Measurements from ENCODE around the gene C19orf81. TPM values are rescaled to one million over a fixed set of nuclear protein-coding genes. Genes with fewer than 3 reads are reported as not detected.
A peak's percentile ranks its signal among the peaks of the same experiment; 100 is the strongest.

Gene C19orf81
- total and polyA plus RNA-seq, 2 of the 8 experiments (the other 6 are each of a cell fraction or from before 2014, with no cell fraction given), result 11.7 to 13.0 TPM

DNA sequence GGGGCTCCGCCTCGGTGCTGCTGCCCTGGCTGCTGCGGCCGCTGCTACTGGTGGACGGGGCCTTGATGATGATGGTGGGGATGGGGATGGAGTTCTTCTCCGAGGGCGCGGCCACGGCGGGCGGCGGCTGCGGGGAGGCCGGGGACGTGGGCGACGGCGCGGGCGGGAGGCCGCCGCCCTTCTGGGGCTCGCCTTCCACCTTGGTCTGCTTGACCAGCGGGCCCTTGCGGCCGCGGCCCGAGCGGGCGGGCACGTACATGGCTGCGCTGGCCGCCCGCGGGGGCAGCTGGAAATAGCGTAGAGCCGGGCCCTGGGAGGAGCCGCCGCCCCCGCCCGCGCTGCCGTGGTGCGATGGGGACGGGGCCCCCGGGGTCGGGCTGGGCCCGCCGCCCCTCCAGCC lies 19.2 kb downstream of the C19orf81 start:
- ChIA-PET POLR2A (ENCODE audit: partially characterized antibody) (no interaction called here), CTCF (ENCODE audit: partially characterized antibody) (interaction anchor here (1.2 to 3.9 kb wide), 5 partner anchors 13 to 55 kb away, joined by 3 to 28 read pairs (median 10); partner anchors contain the start of gene CLEC11A)
- 26% methylated on average over 27 of the region's 49 CpGs; no CpG with 5 or more reads in 1 of the 2 experiments for whole genome bisulfite sequencing, 2 experiments (ENCODE audit: extremely low coverage in 1 of 2, insufficient coverage in 1 of 2, insufficient read length in 1 of 2, insufficient replicate concordance in 2 of 2, low coverage in 1 of 2, low lambda C conversion rate in 2 of 2, missing lambda C conversion rate in 1 of 2)

More for the DNA sequence above, 19.2 kb downstream of the C19orf81 start:
- peaks cover 27 to 46% (median 41%) of the 10 kb centered on the region in 4 experiments for H3K27me3 ChIP-seq (replicated peaks in 1 of 4; ENCODE audit: control insufficient read depth in 3 of 4, extremely low read depth in 1 of 4, insufficient read depth in 3 of 4, low read length in 3 of 4)
- H2AFZ ChIP-seq (ENCODE audit: low read length), result no peak overlapping the region
- H3K4me3 ChIP-seq (ENCODE audit: extremely low read depth in 1 of 4, insufficient read depth in 2 of 4, low read depth in 3 of 4, low read length in 4 of 4), result peak overlapping the region in 1 of 4 experiments; percentile 53; a peak in 4 of 8 replicates
- H2BK12ac ChIP-seq (ENCODE audit: low read depth, low read length), result no peak overlapping the region
- no peak overlapping the region for H2BK5ac ChIP-seq (ENCODE audit: low read depth, low read length)
- no peak overlapping the region for H3K56ac ChIP-seq (replicated peaks; ENCODE audit: insufficient read length, low read depth, low read length)
- peak overlapping the region; percentile 49; a peak in 1 of 4 replicates for H3K4me2 ChIP-seq (ENCODE audit: insufficient read depth in 1 of 2, low read depth in 2 of 2, low read length in 2 of 2)
- no peak overlapping the region for H4K8ac ChIP-seq (ENCODE audit: extremely low read depth, insufficient read depth, low read length)
- no peak overlapping the region for H2BK15ac ChIP-seq (ENCODE audit: low read length)
- FAIRE-seq (no peak), DNase-seq (ENCODE audit: low read depth in 1 of 2, low spot score in 2 of 2) (peak in 1 of 2 experiments; percentile 55)
- TF ChIP-seq, protein P1, sequence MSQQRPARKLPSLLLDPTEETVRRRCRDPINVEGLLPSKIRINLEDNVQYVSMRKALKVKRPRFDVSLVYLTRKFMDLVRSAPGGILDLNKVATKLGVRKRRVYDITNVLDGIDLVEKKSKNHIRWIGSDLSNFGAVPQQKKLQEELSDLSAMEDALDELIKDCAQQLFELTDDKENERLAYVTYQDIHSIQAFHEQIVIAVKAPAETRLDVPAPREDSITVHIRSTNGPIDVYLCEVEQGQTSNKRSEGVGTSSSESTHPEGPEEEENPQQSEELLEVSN (IDR thresholded peaks at IDR 0.05), result no peak
- TF ChIP-seq ZNF274 (IDR thresholded peaks at IDR 0.05; ENCODE audit: borderline replicate concordance, extremely low read depth, low read length), result no peak
- no peaks in the 10 kb centered on the region for H3K79me2 ChIP-seq (ENCODE audit: control insufficient read depth in 1 of 2, insufficient read depth in 2 of 2, low read length in 2 of 2)
- H3K4ac ChIP-seq (replicated peaks; ENCODE audit: insufficient read length, low read depth, low read length), result no peak overlapping the region
- 0 out of 4 replicates have a peak, but pooled peaks cover 0 to 5% of the 10 kb centered on the region in 2 experiments for H3K9me3 ChIP-seq (ENCODE audit: insufficient read depth in 2 of 2, low read depth in 1 of 2, low read length in 1 of 2)
- no peak overlapping the region for H4K91ac ChIP-seq (replicated peaks; ENCODE audit: insufficient read length, low read length)
- H2AK5ac ChIP-seq (ENCODE audit: low read depth, low read length), result no peak overlapping the region
- no peak overlapping the region for H3K14ac ChIP-seq (ENCODE audit: insufficient read length)
- H3K27ac ChIP-seq (ENCODE audit: low read depth, low read length), result no peak overlapping the region
- no peak overlapping the region for H3K9ac ChIP-seq (replicated peaks in 1 of 4; ENCODE audit: extremely low read depth in 1 of 4, low read depth in 3 of 4, low read length in 3 of 4)
- H4K5ac ChIP-seq (ENCODE audit: insufficient read length, low read depth, low read length), result no peak overlapping the region
- H2BK120ac ChIP-seq (replicated peaks; ENCODE audit: low read depth, low read length), result no peak overlapping the region
- peaks cover 0 to 8% (median 4%) of the 10 kb centered on the region in 4 experiments; a peak in 5 of 7 replicates for H3K4me1 ChIP-seq (replicated peaks in 1 of 4; ENCODE audit: control insufficient read depth in 3 of 4, insufficient read depth in 4 of 4, low read length in 3 of 4)
- no peak overlapping the region for H2BK20ac ChIP-seq (ENCODE audit: low read length)
- no peaks in the 10 kb centered on the region for H3K79me1 ChIP-seq (ENCODE audit: low read depth, low read length)
- peaks cover 1% of the 10 kb centered on the region; the same call in 1 of the 2 replicates for H3K23me2 ChIP-seq (ENCODE audit: low read depth, low read length)
- no peaks in the 10 kb centered on the region; a peak in 1 of 8 replicates for H3K36me3 ChIP-seq (ENCODE audit: control insufficient read depth in 2 of 4, insufficient read depth in 4 of 4, low read length in 3 of 4)
- peaks cover 0 to 5% of the 10 kb centered on the region in 2 experiments for H4K20me1 ChIP-seq (replicated peaks in 1 of 2; ENCODE audit: control insufficient read depth in 1 of 2, insufficient read depth in 2 of 2, low read length in 2 of 2)
- no peak overlapping the region for H3K18ac ChIP-seq (ENCODE audit: extremely low read depth, low read length)
- H3K23ac ChIP-seq (ENCODE audit: insufficient read length), result no peak overlapping the region
